Measurements from ENCODE around the gene PAX6. TPM values are rescaled to one million over a fixed set of nuclear protein-coding genes. Genes with fewer than 3 reads are reported as not detected.
"Not testable (repeated sequence)": the region's sequence is repeated elsewhere in the genome, so short reads cannot be mapped to it uniquely, and the experiment has no call there.

PAX6 gene
- total RNA-seq, 4 donors from 2014 or later: 0.40 to 0.79 (median 0.55) TPM; not detected in 1

GRCh38 chr11:31747581-31747980 lies 63.5 kb downstream of the PAX6 start:
- no peak overlapping the region for H3K4me3 ChIP-seq
- 48 to 50% methylated on average over 1 of the region's 1 CpG for WGBS, 2 donors (ENCODE audit: low coverage in 1 of 2)

GRCh38 chr11:31740731-31741368 lies 70.3 kb downstream of the PAX6 start:
- WGBS, 2 donors (ENCODE audit: low coverage in 1 of 2): 96 to 100% methylated on average over 4 to 26 of the region's 26 CpGs
- H3K27ac ChIP-seq; intact Hi-C loops (cut with DNase I; ENCODE audit: low total_unique reads); H3K27me3 ChIP-seq; in situ Hi-C loops (cut with MboI; ENCODE audit: low pct_ligation_motif_present in 1 of 4, low pct_unique_long_range_greater_than_20kb in 1 of 4, low sequenced_read_pairs in 3 of 4); H3K36me3 ChIP-seq; H3K4me3 ChIP-seq; DNase-seq; H3K9me3 ChIP-seq; H3K4me1 ChIP-seq: not testable (repeated sequence)

More at GRCh38 chr11:31747581-31747980, 63.5 kb downstream of the PAX6 start:
- Histone ChIP-seq H3K27ac (no peak overlapping the region), H3K27me3 (no peaks in the 10 kb centered on the region), H3K9me3 (no peaks in the 10 kb centered on the region), H3K36me3 (no peaks in the 10 kb centered on the region), H3K4me1 (no peaks in the 10 kb centered on the region)
- no peak for DNase-seq
- in situ Hi-C loops (cut with MboI; ENCODE audit: low pct_ligation_motif_present in 1 of 4, low pct_unique_long_range_greater_than_20kb in 1 of 4, low sequenced_read_pairs in 3 of 4): no loop called here
- intact Hi-C loops (cut with DNase I; ENCODE audit: low total_unique reads): no loop called here
- no peak for TF ChIP-seq POLR2A (IDR thresholded peaks at IDR 0.05)
- no peak for TF ChIP-seq CTCF (IDR thresholded peaks at IDR 0.05)
- TF ChIP-seq EP300 (IDR thresholded peaks at IDR 0.05; ENCODE audit: low read depth): no peak
- no peak for TF ChIP-seq POLR2AphosphoS5 (IDR thresholded peaks at IDR 0.05)

- no peak overlapping the region for H3K27ac ChIP-seq
- WGBS, 2 donors (ENCODE audit: low coverage in 1 of 2): 85 to 100% methylated on average over 1 of the region's 1 CpG
- H3K4me1 ChIP-seq: no peaks in the 10 kb centered on the region
- no peaks in the 10 kb centered on the region for H3K9me3 ChIP-seq
- intact Hi-C loops (cut with DNase I; ENCODE audit: low total_unique reads): no loop called here
- H3K36me3 ChIP-seq: no peaks in the 10 kb centered on the region
- no peak for DNase-seq
- no peaks in the 10 kb centered on the region for H3K27me3 ChIP-seq
- TF ChIP-seq EP300 (IDR thresholded peaks at IDR 0.05; ENCODE audit: low read depth) (no peak), POLR2AphosphoS5 (IDR thresholded peaks at IDR 0.05) (no peak), CTCF (IDR thresholded peaks at IDR 0.05) (no peak)
- H3K4me3 ChIP-seq: no peak overlapping the region
- in situ Hi-C loops (cut with MboI; ENCODE audit: low pct_ligation_motif_present in 1 of 4, low pct_unique_long_range_greater_than_20kb in 1 of 4, low sequenced_read_pairs in 3 of 4): no loop called here
Observed at GRCh38 chr11:31740131-31740530, 71.0 kb downstream of the PAX6 start.

All from transverse colon (tissue), 4 donors.